Mammary epithelial cell (primary cell): Measurements from ENCODE around the gene ST14.

ENCODE experiments used
- EZH2 ChIP-seq: IDR thresholded peaks from 2 replicates; pipeline ENCODE4 v1.6.1; 2012; ENCODE audit warnings: low read length, inconsistent platforms, borderline replicate concordance
- TF ChIP-seq, protein P1 (sequence below), 2 donors: IDR thresholded peaks in 1 of 2; conservative IDR thresholded peaks in 1 of 2; 2 replicates each; pipeline ENCODE4 v1.5.1; 2011 to 2012; ENCODE audit warnings: inconsistent platforms in 2 of 2, low read length in 2 of 2, mild to moderate bottlenecking in 2 of 2, control low read depth in 1 of 2, low read depth in 1 of 2; ENCODE audit not compliant: insufficient read depth in 1 of 2; ENCODE audit errors: extremely low read depth in 1 of 2

DNA sequence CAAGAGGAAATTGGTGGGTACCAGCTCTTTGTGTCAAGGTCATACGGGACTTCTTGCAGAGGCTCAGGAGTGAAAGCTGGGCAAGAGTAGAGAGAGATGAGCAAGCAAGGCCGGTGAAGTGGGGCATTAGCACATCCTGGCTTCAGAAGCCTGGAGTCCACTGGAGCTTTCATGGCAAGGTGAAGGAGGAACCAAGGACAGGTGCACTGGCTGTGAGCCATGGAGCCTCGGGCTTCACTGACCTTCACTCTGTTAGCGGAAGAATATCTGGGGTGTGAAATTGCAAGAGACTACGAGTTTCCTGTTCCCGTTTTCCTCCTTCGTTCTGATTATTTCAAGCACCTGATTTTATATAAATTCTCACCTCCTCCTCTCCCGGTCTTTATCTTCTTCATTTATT, 25.9 kb upstream of the ST14 start:
- TF ChIP-seq, protein P1, sequence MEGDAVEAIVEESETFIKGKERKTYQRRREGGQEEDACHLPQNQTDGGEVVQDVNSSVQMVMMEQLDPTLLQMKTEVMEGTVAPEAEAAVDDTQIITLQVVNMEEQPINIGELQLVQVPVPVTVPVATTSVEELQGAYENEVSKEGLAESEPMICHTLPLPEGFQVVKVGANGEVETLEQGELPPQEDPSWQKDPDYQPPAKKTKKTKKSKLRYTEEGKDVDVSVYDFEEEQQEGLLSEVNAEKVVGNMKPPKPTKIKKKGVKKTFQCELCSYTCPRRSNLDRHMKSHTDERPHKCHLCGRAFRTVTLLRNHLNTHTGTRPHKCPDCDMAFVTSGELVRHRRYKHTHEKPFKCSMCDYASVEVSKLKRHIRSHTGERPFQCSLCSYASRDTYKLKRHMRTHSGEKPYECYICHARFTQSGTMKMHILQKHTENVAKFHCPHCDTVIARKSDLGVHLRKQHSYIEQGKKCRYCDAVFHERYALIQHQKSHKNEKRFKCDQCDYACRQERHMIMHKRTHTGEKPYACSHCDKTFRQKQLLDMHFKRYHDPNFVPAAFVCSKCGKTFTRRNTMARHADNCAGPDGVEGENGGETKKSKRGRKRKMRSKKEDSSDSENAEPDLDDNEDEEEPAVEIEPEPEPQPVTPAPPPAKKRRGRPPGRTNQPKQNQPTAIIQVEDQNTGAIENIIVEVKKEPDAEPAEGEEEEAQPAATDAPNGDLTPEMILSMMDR (conservative IDR thresholded peaks at IDR 0.05 in 1 of 2, IDR thresholded peaks at IDR 0.05 in 1 of 2; ENCODE audit: extremely low read depth in 1 of 2, insufficient read depth in 1 of 2, low read depth in 1 of 2, low read length in 2 of 2): no peak
- no peak for TF ChIP-seq EZH2
